HepG2 (cell line): Measurements from ENCODE around the gene RBM23. TPM values are rescaled to one million over a fixed set of nuclear protein-coding genes. Genes with fewer than 3 reads are reported as not detected.
A peak's percentile ranks its signal among the peaks of the same experiment; 100 is the strongest.

Experiments
- AFF4 ChIP-seq: sonication (generic); formaldehyde crosslinking; IDR thresholded peaks from 2 replicates; pipeline ENCODE4 v1.4.0; 2020; ENCODE audit warnings: missing genetic modification reagents
- CEBPZ ChIP-seq: IDR thresholded peaks from 2 replicates; pipeline ENCODE4 v1.6.1; 2012; ENCODE audit warnings: low read length, improper control_type of control experiment
- KAT2B ChIP-seq: fragments of 150-350 bp; IDR thresholded peaks from 2 replicates; pipeline ENCODE4 v1.6.1; 2014; ENCODE audit warnings: low read depth, low read length, borderline replicate concordance
- PBX3 ChIP-seq: sonication (generic); formaldehyde crosslinking; IDR thresholded peaks from 2 replicates; pipeline ENCODE4 v1.8.1; 2023; ENCODE audit warnings: missing genetic modification reagents, inconsistent platforms, borderline replicate concordance
- REL ChIP-seq: sonication (generic); formaldehyde crosslinking; conservative IDR thresholded peaks from 2 replicates; pipeline ENCODE4 v1.8.0; 2022; ENCODE audit warnings: mild to moderate bottlenecking, missing genetic modification reagents, moderate library complexity
- SP140L ChIP-seq: sonication (generic); formaldehyde crosslinking; IDR thresholded peaks from 2 replicates; pipeline ENCODE4 v1.4.0; 2020; ENCODE audit warnings: missing genetic modification reagents, borderline replicate concordance
- SYNCRIP ChIP-seq: fragments of 200-400 bp; formaldehyde crosslinking; IDR thresholded peaks from 2 replicates; pipeline ENCODE4 v1.6.1; 2018; ENCODE audit warnings: mild to moderate bottlenecking, low read depth, low read length; ENCODE audit not compliant: insufficient read depth
- ZBTB33 ChIP-seq: sonication (generic); formaldehyde crosslinking; IDR thresholded peaks from 2 replicates; pipeline ENCODE4 v1.4.0; 2020; ENCODE audit warnings: missing genetic modification reagents
- ZMYM4 ChIP-seq: sonication (generic); formaldehyde crosslinking; IDR thresholded peaks from 2 replicates; pipeline ENCODE4 v1.8.1; 2023; ENCODE audit warnings: mild to moderate bottlenecking, missing genetic modification reagents
- ZNF30 ChIP-seq: sonication (generic); formaldehyde crosslinking; IDR thresholded peaks from 2 replicates; pipeline ENCODE4 v1.5.0; 2020; ENCODE audit warnings: mild to moderate bottlenecking, missing genetic modification reagents
- ZNF333 ChIP-seq: sonication (generic); formaldehyde crosslinking; IDR thresholded peaks from 2 replicates; pipeline ENCODE4 v1.4.0; 2020; ENCODE audit warnings: mild to moderate bottlenecking, missing genetic modification reagents, borderline replicate concordance
- ZNF432 ChIP-seq: sonication (generic); formaldehyde crosslinking; IDR thresholded peaks from 2 replicates; pipeline ENCODE4 v1.5.0; 2020; ENCODE audit warnings: missing genetic modification reagents, mild to moderate bottlenecking, borderline replicate concordance
- ZNF512 ChIP-seq: sonication (generic); formaldehyde crosslinking; IDR thresholded peaks from 2 replicates; pipeline ENCODE4 v1.4.0; 2020; ENCODE audit warnings: mild to moderate bottlenecking, missing genetic modification reagents
- polyA plus RNA-seq, 8 experiments: library from polyadenylated mRNA; depleted of rRNA in 3 of 8; stranded (reverse) in 7 of 8; unstranded in 1 of 8; fragments of >200 nt; fragmentation: Illumina TruSeq in 4 of 8; extraction: Trizol in 4 of 8; gene quantifications; 2 replicates each; pipeline versions ENCODE4 v1.2.1 to v1.2.3, GENCODE V29; 2011 to 2016; ENCODE audit warnings: low read depth in 4 of 8, missing spikeins in 1 of 8, mixed read lengths in 1 of 8; ENCODE audit not compliant: insufficient read depth in 1 of 8
- total RNA-seq, 5 experiments: library from RNA; depleted of rRNA; stranded (reverse); fragments of >200 nt; fragmentation: Illumina TruSeq; extraction: Trizol; gene quantifications; 2 replicates each; pipeline ENCODE4 v1.2.3, GENCODE V29; 2016; ENCODE audit warnings: low read depth in 1 of 5

RBM23 gene
- total and polyA plus RNA-seq, 2 of the 13 experiments (the other 11 are each of a cell fraction or from before 2014, with no cell fraction given): 1.5 to 2.1 TPM

- TF ChIP-seq PBX3 (CRISPR knock-in tag): no peak
- peak; percentile 97 for TF ChIP-seq ZMYM4 (CRISPR knock-in tag)
- peak; percentile 99 for TF ChIP-seq SP140L (CRISPR knock-in tag)
- TF ChIP-seq KAT2B: no peak
- TF ChIP-seq REL: peak; percentile 87; the same call in 1 of the 2 replicates
- no peak for TF ChIP-seq ZNF30 (CRISPR knock-in tag)
- TF ChIP-seq SYNCRIP: no peak
- TF ChIP-seq CEBPZ: no peak
- TF ChIP-seq ZNF512 (CRISPR knock-in tag): 0 out of 2 replicates have a peak, but pooled peaks have one; percentile 17
- TF ChIP-seq AFF4 (CRISPR knock-in tag): no peak
- peak; percentile 92 for TF ChIP-seq ZBTB33 (CRISPR knock-in tag)
- TF ChIP-seq ZNF333: no peak
- TF ChIP-seq ZNF432 (CRISPR knock-in tag): no peak
These were observed 10.4 kb upstream of the RBM23 start, which contains the start of gene PRMT5 (continued) for GRCh38 chr14:22929104-22929960.
